Naive thymus-derived CD8-positive, alpha-beta T cell (primary cell): Measurements from ENCODE around the gene ACBD5. TPM values are rescaled to one million over a fixed set of nuclear protein-coding genes. Genes with fewer than 3 reads are reported as not detected.
"Not testable (repeated sequence)": the region's sequence is repeated elsewhere in the genome, so short reads cannot be mapped to it uniquely, and the experiment has no call there.

Experiments used
- ATAC-seq, 2 donors: fragments of 150-1000 bp; cut with Tn5 transposase in 1 of 2; sonication (Bioruptor Pico), chemical (Tn5 transposase) in 1 of 2; 1 replicate in 1 of 2; 2 replicates in 1 of 2; pipeline ENCODE4 v1.10.0; 2021; ENCODE audit warnings: mild to moderate bottlenecking in 2 of 2, moderate library complexity in 2 of 2
- POLR2A ChIA-PET: fragments of 350-600 bp; sonication (Branson Sonifier 250); formaldehyde crosslinking; loops from one replicate; lab custom pipeline; 2021; ENCODE audit warnings: antibody characterized with exemption; lab: Charles Lee
- DNase-seq, 10 donors: peaks; one replicate each; pipeline versions ENCODE4 v3.0.0 to v3.0.0-alpha.2; 2020 to 2022
- H3K27ac Mint-ChIP-seq, 10 donors: one replicate each; pipeline ENCODE4 v1.8.0; 2020 to 2022; ENCODE audit warnings: mild to moderate bottlenecking in 10 of 10, mixed read lengths in 10 of 10, moderate library complexity in 4 of 10, inconsistent platforms in 1 of 10
- H3K27me3 Mint-ChIP-seq, 5 donors: one replicate each; pipeline ENCODE4 v1.8.0; 2021 to 2022; ENCODE audit warnings: mixed read lengths in 5 of 5
- H3K36me3 Mint-ChIP-seq, 3 donors: one replicate each; pipeline ENCODE4 v1.8.0; 2020 to 2022; ENCODE audit warnings: mixed read lengths in 3 of 3, mild to moderate bottlenecking in 2 of 3, inconsistent platforms in 1 of 3
- H3K4me1 Mint-ChIP-seq, 4 donors: one replicate each; pipeline ENCODE4 v1.8.0; 2021 to 2022; ENCODE audit warnings: mixed read lengths in 4 of 4
- H3K4me3 Mint-ChIP-seq, 10 donors: one replicate each; pipeline ENCODE4 v1.8.0; 2020 to 2022; ENCODE audit warnings: mild to moderate bottlenecking in 10 of 10, mixed read lengths in 10 of 10, moderate library complexity in 6 of 10, inconsistent platforms in 1 of 10
- H3K9me3 Mint-ChIP-seq, 9 donors: one replicate each; pipeline ENCODE4 v1.8.0; 2020 to 2022; ENCODE audit warnings: mixed read lengths in 9 of 9, mild to moderate bottlenecking in 3 of 9, inconsistent platforms in 1 of 9, moderate library complexity in 1 of 9
- polyA plus RNA-seq, 3 donors: library from polyadenylated mRNA; unstranded; fragments of 300-500 nt; fragmentation: Illumina TruSeq; gene quantifications; one replicate each; pipeline ENCODE4 v1.2.3, GENCODE V29; 2021
- total RNA-seq, 8 experiments: library from RNA in 2 of 8; stranded (reverse) in 2 of 8; gene quantifications; one replicate each; pipeline ENCODE4 v1.2.3 and lab custom pipeline; 2021 to 2026

ACBD5 gene
- total and polyA plus RNA-seq, 5 experiments from 2014 or later: 7.4 to 23.6 (median 12.1) TPM

DNA sequence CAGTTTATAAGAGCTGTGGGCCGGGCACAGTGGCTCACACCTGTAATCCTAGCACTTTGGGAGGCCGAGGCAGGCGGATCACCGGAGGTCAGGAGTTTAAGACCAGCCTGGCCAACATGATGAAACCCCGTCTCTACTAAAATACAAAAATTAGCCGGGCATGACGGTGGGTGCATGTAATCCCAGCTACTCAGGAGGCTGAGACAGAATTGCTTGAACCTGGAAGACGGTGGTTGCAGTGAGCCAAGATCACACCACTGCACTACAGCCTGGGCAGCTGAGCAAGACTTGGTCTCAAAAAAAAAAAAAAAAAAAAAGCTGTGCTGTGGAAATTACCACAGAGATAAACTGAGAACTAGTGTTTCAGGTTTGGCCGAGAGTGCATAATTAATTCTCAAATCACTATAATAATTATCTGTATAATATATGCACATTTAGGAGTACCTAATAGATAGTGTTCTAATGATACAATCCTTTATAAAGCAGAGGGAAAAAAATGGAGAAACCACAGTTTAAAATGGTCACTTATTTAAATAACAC is 3.9 kb downstream of the ACBD5 start:
- DNase-seq, H3K27me3 Mint-ChIP-seq, H3K9me3 Mint-ChIP-seq, POLR2A ChIA-PET, ATAC-seq, H3K27ac Mint-ChIP-seq: not testable (repeated sequence)
- peaks cover 7 to 37% (median 23%) of the 10 kb centered on the region in 4 donors for H3K4me1 Mint-ChIP-seq
- peaks cover 0 to 17% (median 5%) of the 10 kb centered on the region in 3 donors for H3K36me3 Mint-ChIP-seq
- H3K4me3 Mint-ChIP-seq: peak overlapping the region in 1 of 10 donors; percentile 43

DNA sequence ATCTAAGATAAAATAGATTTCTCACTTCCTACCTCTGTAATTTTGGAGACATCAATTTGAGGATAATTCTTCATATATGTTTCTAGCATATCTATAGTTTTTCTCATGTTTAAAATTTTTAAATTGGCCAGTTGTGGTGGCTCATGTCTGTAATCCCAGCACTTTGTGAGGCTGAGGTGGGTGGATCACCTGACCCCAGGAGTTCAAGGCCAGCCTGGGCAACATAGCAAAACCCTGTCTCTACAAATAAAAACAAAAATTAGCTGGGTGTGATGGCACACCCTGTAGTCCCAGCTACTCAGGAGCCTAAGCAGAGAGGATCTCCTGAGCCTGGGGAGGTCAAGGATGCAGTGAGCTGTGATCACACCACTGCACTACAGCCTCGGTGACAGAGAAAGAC is 4.9 kb downstream of the ACBD5 start:
- POLR2A ChIA-PET: no interaction called here

DNA sequence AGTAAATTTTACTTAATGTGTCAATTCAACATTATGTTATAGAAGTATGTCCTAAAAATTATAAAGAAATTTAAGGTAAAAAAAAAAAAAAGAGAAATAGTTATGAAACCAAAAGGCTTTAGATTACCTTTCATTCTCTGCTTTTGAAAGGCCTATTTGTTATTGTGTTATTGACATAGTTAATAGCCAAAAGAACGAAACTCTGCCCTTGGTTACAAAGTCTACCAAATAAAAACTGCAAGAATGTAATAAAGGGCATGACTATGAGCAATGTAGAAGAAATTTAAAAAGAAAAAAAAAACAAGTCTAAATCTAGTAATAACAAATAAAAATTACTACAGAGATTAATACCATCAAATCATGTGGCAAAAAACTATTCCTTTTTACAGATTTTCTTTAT is 10.6 kb downstream of the ACBD5 start:
- ATAC-seq (no peak), DNase-seq (no peak)
- H3K4me3 Mint-ChIP-seq: no peak overlapping the region
- H3K27ac Mint-ChIP-seq: no peak overlapping the region
- peaks cover 7 to 15% (median 12%) of the 10 kb centered on the region in 4 donors for H3K4me1 Mint-ChIP-seq
- H3K36me3 Mint-ChIP-seq: peaks cover 0 to 52% (median 10%) of the 10 kb centered on the region in 3 donors
- H3K27me3 Mint-ChIP-seq: no peaks in the 10 kb centered on the region
- POLR2A ChIA-PET: no interaction called here
- H3K9me3 Mint-ChIP-seq: no peaks in the 10 kb centered on the region

More for the DNA sequence above, 4.9 kb downstream of the ACBD5 start:
- DNase-seq: no peak
- no peaks in the 10 kb centered on the region for H3K9me3 Mint-ChIP-seq
- H3K4me3 Mint-ChIP-seq: no peak overlapping the region
- H3K27me3 Mint-ChIP-seq: no peaks in the 10 kb centered on the region
- H3K4me1 Mint-ChIP-seq: peaks cover 2 to 33% (median 17%) of the 10 kb centered on the region in 4 donors
- H3K27ac Mint-ChIP-seq: no peak overlapping the region
- no peak for ATAC-seq
- peaks cover 0 to 26% (median 10%) of the 10 kb centered on the region in 3 donors for H3K36me3 Mint-ChIP-seq

DNA sequence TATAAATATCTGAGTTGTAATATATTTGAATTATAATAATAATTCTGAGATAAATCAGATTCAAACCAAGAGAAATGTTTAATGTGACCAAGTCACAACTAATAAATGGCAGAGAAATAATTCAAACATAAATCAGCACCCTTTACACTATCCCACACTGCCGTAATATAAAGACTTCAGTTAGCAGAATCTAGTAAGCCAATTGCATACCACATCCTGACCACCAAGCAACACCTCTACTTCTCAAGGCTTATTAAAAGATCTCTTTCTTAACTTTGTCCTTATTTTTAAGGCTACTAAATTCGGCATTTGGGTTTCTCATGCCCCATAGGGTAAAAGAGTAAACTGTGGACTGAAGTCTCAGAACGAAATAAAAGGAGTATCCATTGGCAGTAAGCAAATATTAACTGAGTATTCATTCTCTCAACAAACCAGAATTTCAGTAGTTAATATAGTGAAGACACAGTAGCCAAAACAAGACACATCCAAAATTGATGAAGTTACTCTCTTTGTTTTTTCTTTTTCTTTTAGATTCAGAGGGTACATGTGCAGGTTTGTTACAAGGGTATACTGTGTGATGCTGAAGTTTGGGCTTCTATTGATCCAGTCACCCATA is 14.8 kb downstream of the ACBD5 start:
- POLR2A ChIA-PET: interaction anchor here (1.7 kb wide), 1 partner anchor 15 kb away, joined by 6 read pairs; the partner anchor contains the start of gene ACBD5
- Mint-ChIP-seq H3K27ac (peak overlapping the region in 7 of 10 donors; percentile 8 to 78 (median 58)), H3K9me3 (no peaks in the 10 kb centered on the region), H3K27me3 (no peaks in the 10 kb centered on the region), H3K36me3 (peaks cover 0 to 55% (median 8%) of the 10 kb centered on the region in 3 donors), H3K4me3 (peak overlapping the region in 3 of 10 donors; percentile 0 to 53 (median 21)), H3K4me1 (peaks cover 7 to 19% (median 17%) of the 10 kb centered on the region in 4 donors)
- peak in 1 of 2 donors; percentile 83 for ATAC-seq
- DNase-seq: peak in 3 of 10 donors; percentile 23 to 40 (median 32)

DNA sequence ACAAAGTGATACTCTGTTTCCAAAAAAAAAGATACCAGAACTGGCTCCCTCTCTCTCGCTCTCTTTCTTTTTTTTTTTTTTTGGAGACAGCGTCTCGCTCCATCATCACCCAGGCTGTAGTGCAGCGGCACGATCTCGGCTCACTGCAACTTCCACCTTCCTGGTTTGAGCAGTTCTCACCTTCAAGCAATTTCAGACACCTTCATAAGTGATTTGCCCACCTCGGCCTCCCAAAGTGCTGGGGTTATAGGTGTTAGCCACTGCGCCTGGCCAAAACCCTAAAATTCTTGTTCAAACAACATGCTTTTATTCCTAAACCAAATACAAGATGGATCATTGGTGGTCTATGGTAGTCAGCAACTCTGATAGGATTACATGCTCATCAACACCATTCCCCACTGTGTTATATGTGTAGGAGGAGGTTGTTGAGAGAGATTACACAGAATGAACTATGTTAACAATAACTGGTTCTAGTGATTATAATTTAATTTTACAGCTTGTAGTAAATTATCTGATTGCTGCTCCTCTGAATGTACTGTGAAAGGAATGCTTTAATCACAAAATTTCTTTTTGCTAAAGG is 15.5 kb downstream of the ACBD5 start:
- DNase-seq (peak in 1 of 10 donors; percentile 63), ATAC-seq (no peak)
- Mint-ChIP-seq H3K36me3 (peaks cover 0 to 56% (median 7%) of the 10 kb centered on the region in 3 donors), H3K27me3 (no peaks in the 10 kb centered on the region), H3K4me3 (peak overlapping the region in 2 of 10 donors; percentile 39 to 72), H3K9me3 (no peaks in the 10 kb centered on the region), H3K4me1 (peaks cover 7 to 19% (median 17%) of the 10 kb centered on the region in 4 donors), H3K27ac (peak overlapping the region in 5 of 10 donors; percentile 6 to 78 (median 44))
- POLR2A ChIA-PET: no interaction called here

DNA sequence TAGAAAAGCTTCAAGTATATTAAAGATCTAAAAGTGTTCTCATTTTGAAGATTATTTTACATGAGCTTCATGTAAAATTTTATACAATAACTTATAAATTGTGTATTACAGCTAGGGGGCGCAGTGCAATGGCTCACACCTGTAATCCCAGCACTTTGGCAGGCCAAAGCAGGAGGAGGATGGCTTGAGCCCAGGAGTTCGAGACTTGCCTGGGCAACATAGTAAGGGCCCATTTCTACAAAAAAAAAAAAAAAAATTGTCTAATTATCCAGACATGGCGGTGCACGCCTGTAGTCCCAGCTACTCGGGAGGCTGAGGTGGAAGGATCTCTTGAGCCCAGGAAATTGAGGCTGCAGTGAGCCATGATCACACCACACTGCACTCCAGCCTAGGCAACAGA is 16.6 kb downstream of the ACBD5 start:
- Mint-ChIP-seq H3K9me3 (no peaks in the 10 kb centered on the region), H3K4me1 (peaks cover 7 to 19% (median 17%) of the 10 kb centered on the region in 4 donors), H3K4me3 (peak overlapping the region in 1 of 10 donors; percentile 59), H3K27ac (peak overlapping the region in 5 of 10 donors; percentile 13 to 89 (median 54)), H3K36me3 (peaks cover 0 to 62% (median 14%) of the 10 kb centered on the region in 3 donors), H3K27me3 (no peaks in the 10 kb centered on the region)
- DNase-seq: peak; percentile 14 to 70 (median 39)
- POLR2A ChIA-PET: interaction anchor here (0.5 to 0.7 kb wide), 3 partner anchors 8 to 143 kb away, joined by 3 to 5 read pairs (median 3); no protein-coding TSS in a partner anchor
- peak; percentile 53 to 73 for ATAC-seq

DNA sequence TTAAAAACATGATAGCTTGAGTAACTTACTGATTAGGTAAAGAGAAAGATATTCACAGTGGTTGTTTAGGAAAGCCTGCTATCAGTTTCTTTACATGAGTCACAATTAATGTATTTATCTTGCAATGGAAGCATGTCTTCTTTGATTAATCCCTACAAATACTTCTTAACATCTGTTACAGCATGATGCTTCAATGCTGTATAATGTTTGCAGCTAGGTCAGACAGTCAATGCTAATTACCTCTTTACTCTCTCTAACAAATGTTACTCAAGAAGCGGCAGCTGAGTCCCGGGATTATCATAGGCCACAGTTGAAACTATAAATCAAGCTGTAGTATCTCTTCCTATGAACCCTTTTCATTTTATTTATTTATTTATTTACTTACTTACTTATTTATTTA is 33.2 kb downstream of the ACBD5 start:
- DNase-seq (no peak), ATAC-seq (no peak)
- H3K9me3 Mint-ChIP-seq: no peaks in the 10 kb centered on the region
- H3K4me3 Mint-ChIP-seq: no peak overlapping the region
- POLR2A ChIA-PET: no interaction called here
- no peak overlapping the region for H3K27ac Mint-ChIP-seq
- peaks cover 3 to 88% (median 32%) of the 10 kb centered on the region in 3 donors for H3K36me3 Mint-ChIP-seq
- no peaks in the 10 kb centered on the region for H3K27me3 Mint-ChIP-seq
- H3K4me1 Mint-ChIP-seq: peaks cover 0 to 2% (median under 1%) of the 10 kb centered on the region in 4 donors

DNA sequence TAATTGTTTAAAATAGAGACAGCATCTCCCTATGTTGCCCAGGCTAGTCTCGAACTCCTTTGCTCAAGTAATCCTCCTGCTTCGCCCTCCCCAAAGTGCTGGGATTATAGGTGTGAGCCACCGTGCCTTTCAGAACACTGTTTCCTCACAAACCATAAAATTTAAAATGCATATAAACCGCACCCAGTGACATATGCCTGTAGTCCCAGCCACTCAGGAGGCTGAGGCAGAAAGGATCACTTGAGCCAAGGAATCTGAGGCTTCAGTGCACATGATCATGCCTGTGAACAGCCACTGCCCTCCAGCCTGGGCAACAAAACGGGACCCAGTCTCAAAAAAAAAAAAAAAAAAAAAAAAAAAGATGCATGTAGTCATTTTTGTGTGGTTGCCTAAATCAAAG is 36.8 kb downstream of the ACBD5 start:
- peaks cover 0 to 77% (median 25%) of the 10 kb centered on the region in 3 donors for H3K36me3 Mint-ChIP-seq
- no peak for ATAC-seq
- POLR2A ChIA-PET: no interaction called here

DNA sequence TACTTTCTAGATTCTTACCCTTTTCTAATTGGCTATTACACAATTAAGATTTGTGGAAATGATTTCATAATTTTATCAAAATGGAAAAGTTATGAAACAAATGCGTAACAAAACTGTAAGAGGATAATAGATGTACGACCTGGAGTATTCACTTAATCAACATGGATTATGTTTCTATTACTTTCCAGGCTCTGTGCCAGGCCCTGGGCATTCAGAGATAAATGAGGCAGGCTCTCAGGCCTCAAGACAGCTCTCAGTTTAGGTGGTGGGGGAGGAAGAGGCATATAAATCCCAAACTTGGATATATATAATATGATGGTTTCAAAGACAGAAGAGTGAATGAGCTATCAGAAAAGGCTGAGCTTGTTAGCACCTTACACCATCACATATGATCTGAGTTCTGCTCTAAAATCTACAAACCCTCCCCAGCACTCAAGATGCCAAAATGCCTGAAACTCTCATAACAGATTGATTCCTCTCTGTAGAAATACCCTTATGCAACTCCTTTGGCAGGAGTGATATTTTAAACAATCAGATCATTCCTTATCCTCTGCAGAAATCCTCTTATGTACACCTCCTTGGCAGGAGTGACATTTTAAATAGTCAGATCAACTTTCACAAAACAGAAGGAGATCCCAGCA is 42.5 kb downstream of the ACBD5 start:
- H3K9me3 Mint-ChIP-seq: no peaks in the 10 kb centered on the region
- no peaks in the 10 kb centered on the region for H3K27me3 Mint-ChIP-seq
- ATAC-seq (no peak), DNase-seq (no peak)
- no peak overlapping the region for H3K4me3 Mint-ChIP-seq
- peak overlapping the region in 3 of 10 donors; percentile 1 to 66 (median 10) for H3K27ac Mint-ChIP-seq
- POLR2A ChIA-PET: no interaction called here
- H3K36me3 Mint-ChIP-seq: peaks cover 0 to 49% (median 24%) of the 10 kb centered on the region in 3 donors
- peaks cover 0 to 3% (median 0%) of the 10 kb centered on the region in 4 donors for H3K4me1 Mint-ChIP-seq

More for the DNA sequence above, 36.8 kb downstream of the ACBD5 start:
- Mint-ChIP-seq H3K9me3 (no peaks in the 10 kb centered on the region), H3K4me1 (peaks cover 0 to 3% (median 0%) of the 10 kb centered on the region in 4 donors), H3K27ac (peak overlapping the region in 1 of 10 donors; percentile 40), H3K4me3 (no peak overlapping the region), H3K27me3 (no peaks in the 10 kb centered on the region)
- DNase-seq: no peak

DNA sequence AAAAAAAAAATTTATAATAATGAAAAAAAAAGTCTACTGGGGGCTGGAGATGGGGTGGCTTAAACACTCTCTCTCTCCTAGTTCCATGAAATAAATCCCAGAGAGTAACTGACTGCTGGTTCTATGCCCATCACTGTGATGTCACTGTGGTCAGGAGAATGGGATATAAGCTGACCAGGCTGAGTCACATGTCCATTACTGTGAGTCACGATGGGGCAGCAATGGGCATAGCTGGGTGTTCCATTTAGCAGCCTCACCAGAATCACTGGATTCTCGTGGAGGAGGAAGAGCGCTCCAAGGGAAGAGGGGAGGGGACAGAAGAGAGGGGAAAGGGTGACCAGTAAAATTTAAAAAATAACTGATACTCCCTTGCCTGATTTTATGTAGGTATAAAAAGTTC is 48.3 kb downstream of the ACBD5 start:
- peak overlapping the region in 3 of 10 donors; percentile 12 to 45 (median 35) for H3K27ac Mint-ChIP-seq
- DNase-seq: no peak
- H3K4me3 Mint-ChIP-seq: no peak overlapping the region
- no peaks in the 10 kb centered on the region for H3K9me3 Mint-ChIP-seq
- peaks cover 0 to 12% (median 7%) of the 10 kb centered on the region in 3 donors for H3K36me3 Mint-ChIP-seq
- POLR2A ChIA-PET: no interaction called here
- no peaks in the 10 kb centered on the region for H3K4me1 Mint-ChIP-seq
- no peak for ATAC-seq
- no peaks in the 10 kb centered on the region for H3K27me3 Mint-ChIP-seq

DNA sequence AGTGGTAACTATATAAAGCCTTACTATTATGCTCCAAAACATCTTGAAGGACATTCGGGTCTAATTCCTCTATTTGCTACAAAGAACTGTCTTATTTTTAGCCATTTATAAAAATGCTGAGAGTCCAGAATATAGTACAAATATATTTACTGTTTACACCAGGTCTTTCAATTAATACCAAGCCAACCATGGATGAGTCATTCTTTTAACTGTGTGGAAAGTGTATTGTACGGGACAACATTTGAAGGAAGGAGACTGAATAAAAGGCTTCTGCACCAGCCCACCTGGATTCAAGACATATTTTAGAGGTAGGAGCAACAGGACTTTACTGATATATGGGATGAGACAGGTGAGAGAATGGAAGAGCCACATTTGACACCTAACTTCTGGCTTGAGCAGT is 50.1 kb downstream of the ACBD5 start:
- no peaks in the 10 kb centered on the region for H3K9me3 Mint-ChIP-seq

DNA sequence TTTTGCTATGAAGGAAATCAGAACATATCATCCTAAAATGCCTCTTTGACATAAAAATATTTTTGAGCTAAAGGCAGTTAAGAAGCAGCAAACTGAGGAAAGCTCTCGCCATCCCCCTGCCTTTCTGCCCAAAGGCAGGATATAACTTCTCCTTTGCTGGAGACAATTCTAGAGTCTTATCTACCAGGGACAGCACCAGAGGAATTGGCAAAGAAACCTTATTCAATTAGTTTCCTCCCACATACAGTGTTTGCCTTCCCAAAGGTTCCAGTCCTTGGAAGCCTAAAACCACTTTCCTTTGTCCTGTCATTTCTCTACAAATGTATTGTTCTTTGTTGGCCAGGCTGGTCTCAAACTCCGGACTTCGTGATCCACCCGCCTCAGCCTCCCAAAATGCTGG is 51.7 kb downstream of the ACBD5 start:
- no peaks in the 10 kb centered on the region for H3K4me1 Mint-ChIP-seq
- ATAC-seq (no peak), DNase-seq (no peak)
- peaks cover 3 to 29% (median 9%) of the 10 kb centered on the region in 3 donors for H3K36me3 Mint-ChIP-seq
- H3K27ac Mint-ChIP-seq: no peak overlapping the region
- H3K4me3 Mint-ChIP-seq: no peak overlapping the region
- no peaks in the 10 kb centered on the region for H3K27me3 Mint-ChIP-seq
- no peaks in the 10 kb centered on the region for H3K9me3 Mint-ChIP-seq
- POLR2A ChIA-PET: no interaction called here

More for the DNA sequence above, 50.1 kb downstream of the ACBD5 start:
- H3K4me3 Mint-ChIP-seq: no peak overlapping the region
- H3K36me3 Mint-ChIP-seq: peaks cover 3 to 19% (median 8%) of the 10 kb centered on the region in 3 donors
- no peaks in the 10 kb centered on the region for H3K4me1 Mint-ChIP-seq
- no peaks in the 10 kb centered on the region for H3K27me3 Mint-ChIP-seq
- ATAC-seq (no peak), DNase-seq (no peak)
- POLR2A ChIA-PET: no interaction called here
- no peak overlapping the region for H3K27ac Mint-ChIP-seq
